BJ (cell line): Measurements from ENCODE around the gene BCAR3. TPM values are rescaled to one million over a fixed set of nuclear protein-coding genes. Genes with fewer than 3 reads are reported as not detected.

ENCODE experiments used
- CTCF ChIA-PET: fragments of 350-600 bp; formaldehyde crosslinking; extraction: SDS; loops from one replicate; lab custom pipeline; 2021; ENCODE audit warnings: antibody characterized with exemption, inconsistent platforms; lab: Yijun Ruan, JAX
- POLR2A ChIA-PET: fragments of 300-600 bp; sonication (Branson Sonifier 250); formaldehyde crosslinking; extraction: SDS; loops from one replicate; lab custom pipeline; 2021; ENCODE audit warnings: antibody characterized with exemption; lab: Charles Lee
- DNase-seq: peaks from one replicate; pipeline ENCODE4 v3.0.0-alpha.2; 2011; ENCODE audit warnings: low read depth
- H3K27me3 ChIP-seq: 2 replicates; pipeline ENCODE4 v1.6.0; 2011; ENCODE audit warnings: low read length; ENCODE audit not compliant: control insufficient read depth, insufficient read depth
- H3K36me3 ChIP-seq: 2 replicates; pipeline ENCODE4 v1.5.1; 2011; ENCODE audit warnings: low read length; ENCODE audit not compliant: control insufficient read depth, insufficient read depth
- H3K4me3 ChIP-seq: 2 replicates; pipeline ENCODE4 v1.5.1; 2011; ENCODE audit warnings: low read depth, mild to moderate bottlenecking, control low read depth, low read length
- polyA plus RNA-seq: library from polyadenylated mRNA; depleted of rRNA; stranded (reverse); fragments of >200 nt; gene quantifications from 2 replicates; pipeline ENCODE4 v1.2.3, GENCODE V29; 2011
- TF ChIP-seq, protein P1 (sequence below): IDR thresholded peaks from 2 replicates; pipeline ENCODE4 v1.5.1; 2011; ENCODE audit warnings: low read depth, mild to moderate bottlenecking, control low read depth, inconsistent platforms, low read length, moderate library complexity; ENCODE audit not compliant: insufficient read depth

The BCAR3 gene
- polyA plus RNA-seq, 1 experiment = 31.7 TPM

DNA sequence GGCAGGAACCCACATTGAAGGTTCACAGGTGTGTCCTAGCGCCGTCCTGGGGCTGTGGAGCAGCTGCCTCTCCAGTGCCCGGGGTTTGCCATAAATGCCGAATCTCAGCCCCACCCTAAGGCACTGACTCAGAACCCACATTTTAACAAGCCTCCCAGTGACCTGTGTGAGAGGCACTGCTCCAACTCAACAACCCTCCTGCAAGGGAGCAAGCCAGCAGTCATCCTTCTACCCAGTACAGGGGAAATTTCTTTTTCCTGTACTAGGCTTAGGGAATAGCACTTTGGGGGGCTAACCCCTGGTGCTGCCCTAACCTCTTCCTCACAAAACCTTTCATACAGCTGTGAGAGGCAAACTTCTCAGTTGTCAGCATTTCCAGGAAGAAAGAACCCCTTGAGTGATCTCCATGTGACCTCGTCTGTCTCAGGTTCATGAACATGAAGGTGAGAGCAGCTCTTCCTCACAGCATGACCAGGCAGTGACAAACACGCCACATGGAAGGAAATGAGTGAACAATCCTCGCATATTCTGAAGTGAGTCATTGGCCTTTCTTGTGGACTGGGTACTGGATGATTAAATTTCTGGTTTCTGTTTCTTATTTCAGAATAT is 11.4 kb upstream of the BCAR3 start:
- ChIA-PET POLR2A (interaction anchor here (1.1 kb wide), 1 partner anchor 12 kb away, joined by 5 read pairs; the partner anchor contains the start of gene BCAR3), CTCF (interaction anchor here (0.8 to 3.1 kb wide), 7 partner anchors 8 to 120 kb away, joined by 3 to 17 read pairs (median 4); partner anchors contain the start of gene BCAR3)
- H3K36me3 ChIP-seq = no peaks in the 10 kb centered on the region
- no peak overlapping the region for H3K4me3 ChIP-seq
- peak; percentile 59 for DNase-seq
- TF ChIP-seq, protein P1, sequence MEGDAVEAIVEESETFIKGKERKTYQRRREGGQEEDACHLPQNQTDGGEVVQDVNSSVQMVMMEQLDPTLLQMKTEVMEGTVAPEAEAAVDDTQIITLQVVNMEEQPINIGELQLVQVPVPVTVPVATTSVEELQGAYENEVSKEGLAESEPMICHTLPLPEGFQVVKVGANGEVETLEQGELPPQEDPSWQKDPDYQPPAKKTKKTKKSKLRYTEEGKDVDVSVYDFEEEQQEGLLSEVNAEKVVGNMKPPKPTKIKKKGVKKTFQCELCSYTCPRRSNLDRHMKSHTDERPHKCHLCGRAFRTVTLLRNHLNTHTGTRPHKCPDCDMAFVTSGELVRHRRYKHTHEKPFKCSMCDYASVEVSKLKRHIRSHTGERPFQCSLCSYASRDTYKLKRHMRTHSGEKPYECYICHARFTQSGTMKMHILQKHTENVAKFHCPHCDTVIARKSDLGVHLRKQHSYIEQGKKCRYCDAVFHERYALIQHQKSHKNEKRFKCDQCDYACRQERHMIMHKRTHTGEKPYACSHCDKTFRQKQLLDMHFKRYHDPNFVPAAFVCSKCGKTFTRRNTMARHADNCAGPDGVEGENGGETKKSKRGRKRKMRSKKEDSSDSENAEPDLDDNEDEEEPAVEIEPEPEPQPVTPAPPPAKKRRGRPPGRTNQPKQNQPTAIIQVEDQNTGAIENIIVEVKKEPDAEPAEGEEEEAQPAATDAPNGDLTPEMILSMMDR = no peak
- no peaks in the 10 kb centered on the region for H3K27me3 ChIP-seq

DNA sequence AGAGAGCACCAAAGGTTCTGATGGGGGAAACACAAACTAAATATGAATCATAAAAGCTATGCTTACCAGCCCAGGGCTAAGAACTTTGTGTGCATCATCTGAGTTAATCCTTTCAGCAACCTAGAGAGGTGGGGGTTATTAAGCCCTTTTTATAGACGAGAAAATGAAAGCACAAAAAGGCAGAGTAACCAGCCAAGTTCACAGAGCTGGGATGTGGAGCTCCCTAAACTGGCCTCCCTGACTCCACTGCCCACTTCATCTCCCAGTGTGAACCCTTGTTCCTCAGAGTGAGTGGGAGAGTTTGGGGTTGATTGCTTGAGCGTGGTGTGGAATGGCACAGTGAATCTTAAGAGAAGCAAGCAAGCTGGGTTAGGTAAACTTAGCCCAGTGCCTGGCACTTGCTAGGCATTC is 10.8 kb upstream of the BCAR3 start:
- DNase-seq = no peak
- no peaks in the 10 kb centered on the region for H3K36me3 ChIP-seq
- TF ChIP-seq, protein P1 = no peak
- H3K4me3 ChIP-seq = no peak overlapping the region
- CTCF ChIA-PET = interaction anchor here (0.8 to 3.1 kb wide), 7 partner anchors 8 to 121 kb away, joined by 3 to 17 read pairs (median 4); partner anchors contain the start of gene BCAR3
- no peaks in the 10 kb centered on the region for H3K27me3 ChIP-seq
- POLR2A ChIA-PET = interaction anchor here (1.1 kb wide), 1 partner anchor 11 kb away, joined by 5 read pairs; the partner anchor contains the start of gene BCAR3

DNA sequence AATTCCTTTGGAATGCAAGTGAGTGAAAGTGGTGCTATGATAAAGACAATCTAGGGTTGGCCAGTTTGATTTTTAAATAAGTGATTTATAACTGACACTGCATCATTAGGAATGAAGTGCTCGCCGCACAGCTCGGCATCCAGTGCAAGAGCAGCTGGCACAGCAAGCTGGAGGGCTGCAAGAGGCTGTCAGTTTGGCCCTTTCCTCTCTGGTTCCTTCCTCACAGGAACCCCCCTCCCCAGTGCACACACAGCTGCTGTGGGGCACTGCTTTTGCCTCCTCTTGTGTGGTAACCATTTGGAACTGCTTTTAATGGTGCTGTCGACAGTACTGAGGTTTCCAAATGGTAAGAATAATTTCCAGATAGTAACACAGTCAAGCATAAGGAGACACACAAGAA is 10.4 kb upstream of the BCAR3 start:
- Histone ChIP-seq H3K36me3 (no peaks in the 10 kb centered on the region), H3K27me3 (no peaks in the 10 kb centered on the region), H3K4me3 (no peak overlapping the region)
- TF ChIP-seq, protein P1 = no peak
- no peak for DNase-seq
- ChIA-PET POLR2A (no interaction called here), CTCF (interaction anchor here (0.8 to 3.1 kb wide), 6 partner anchors 9 to 121 kb away, joined by 3 to 17 read pairs (median 6); partner anchors contain the start of gene BCAR3)

DNA sequence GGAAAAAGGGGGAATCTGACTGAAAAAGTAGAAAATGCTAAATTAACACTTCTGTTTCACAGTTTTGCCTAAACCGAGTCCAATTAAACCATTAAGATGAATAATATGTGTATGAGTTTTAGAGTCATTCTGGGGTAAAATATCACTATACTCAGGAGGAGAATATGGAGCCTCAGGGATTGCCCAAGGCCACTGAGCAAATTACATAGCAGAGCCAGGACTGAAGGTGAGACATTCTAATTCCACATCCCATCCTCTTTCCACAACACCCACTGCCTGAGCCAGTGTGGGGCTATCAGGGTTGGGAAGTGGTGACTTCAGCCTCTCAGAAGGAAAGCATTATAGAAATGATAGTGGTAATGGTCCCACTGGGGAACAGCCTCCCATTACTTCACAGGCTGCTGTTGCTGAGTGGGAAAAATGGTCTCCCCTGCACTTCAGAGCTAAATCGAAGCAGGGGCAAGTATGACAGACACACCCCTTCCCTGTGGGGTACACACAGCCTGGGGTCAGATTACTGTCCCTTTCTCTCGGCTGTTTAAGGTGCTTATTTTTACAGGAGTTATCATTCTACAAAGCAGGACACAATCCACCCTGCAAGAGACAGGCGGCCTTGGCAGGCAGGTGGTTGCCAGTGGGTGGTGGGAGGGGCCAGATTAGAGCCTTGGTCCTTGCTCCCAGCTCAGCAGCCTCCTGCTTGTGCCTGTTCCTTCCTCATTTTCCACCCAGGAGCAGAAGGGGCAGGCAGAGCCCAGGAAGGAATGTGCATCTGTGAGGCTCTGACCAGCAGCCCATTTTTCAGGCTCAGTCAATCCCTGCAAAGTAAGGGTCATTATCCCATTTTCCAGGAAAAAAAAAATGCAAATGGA is 9.5 kb upstream of the BCAR3 start:
- Histone ChIP-seq H3K27me3 (no peaks in the 10 kb centered on the region), H3K36me3 (no peaks in the 10 kb centered on the region), H3K4me3 (no peak overlapping the region)
- CTCF ChIA-PET = interaction anchor here (0.6 to 3.1 kb wide), 2 partner anchors 10 to 43 kb away, joined by 3 to 14 read pairs; partner anchors contain the start of gene BCAR3
- TF ChIP-seq, protein P1 = no peak
- POLR2A ChIA-PET = interaction anchor here (0.7 kb wide), 1 partner anchor 12 kb away, joined by 3 read pairs; no protein-coding TSS in a partner anchor
- no peak for DNase-seq

DNA sequence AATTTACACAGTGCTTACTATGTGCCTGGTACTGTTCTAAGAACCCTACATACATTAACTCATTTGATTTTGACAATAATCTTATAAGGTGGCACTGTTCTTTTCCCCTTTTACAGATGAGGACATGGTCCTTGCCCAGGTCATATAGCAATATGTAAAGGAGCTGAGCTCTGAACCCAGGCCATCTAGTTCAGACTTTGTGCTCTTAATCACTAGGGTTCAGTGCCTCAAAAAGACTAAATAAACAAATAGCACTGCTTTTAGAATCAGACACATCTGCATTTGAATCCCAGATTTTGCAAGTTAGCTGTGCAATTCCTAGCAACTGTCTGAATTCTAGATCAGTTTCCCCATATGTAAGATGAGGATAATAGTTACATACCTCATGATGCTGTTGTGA is 8.7 kb upstream of the BCAR3 start:
- Histone ChIP-seq H3K36me3 (no peaks in the 10 kb centered on the region), H3K4me3 (no peak overlapping the region), H3K27me3 (no peaks in the 10 kb centered on the region)
- no peak for DNase-seq
- ChIA-PET CTCF (interaction anchor here (0.6 to 3.1 kb wide), 2 partner anchors 9 to 44 kb away, joined by 3 to 14 read pairs; partner anchors contain the start of gene BCAR3), POLR2A (no interaction called here)
- TF ChIP-seq, protein P1 = no peak
